Neuron (in vitro differentiated cells): ENCODE measurements around the gene SP7.
"Not testable (repeated sequence)": the region's sequence is repeated elsewhere in the genome, so short reads cannot be mapped to it uniquely, and the experiment has no call there.

Experiments used
- H2AFZ ChIP-seq: one replicate; pipeline ENCODE4 v1.6.1; 2013; ENCODE audit warnings: low read depth, mild to moderate bottlenecking, inconsistent platforms, low read length, moderate library complexity
- H3K27me3 ChIP-seq: one replicate; pipeline ENCODE4 v1.6.1; 2013; ENCODE audit warnings: low read length; ENCODE audit not compliant: insufficient read depth
- H3K36me3 ChIP-seq: one replicate; pipeline ENCODE4 v1.6.1; 2013; ENCODE audit warnings: low read length; ENCODE audit not compliant: insufficient read depth
- H3K4me1 ChIP-seq: one replicate; pipeline ENCODE4 v1.6.1; 2013; ENCODE audit warnings: low read length; ENCODE audit not compliant: insufficient read depth
- H3K4me3 ChIP-seq: 2 replicates; pipeline ENCODE4 v1.5.1; 2013; ENCODE audit warnings: mild to moderate bottlenecking, low read length, moderate library complexity
- H3K9me3 ChIP-seq: one replicate; pipeline ENCODE4 v1.6.1; 2013; ENCODE audit warnings: low read length

The SP7 gene

GRCh38 chr12:53365245-53365904 lies 29.2 kb upstream of the SP7 start:
- H3K27me3 ChIP-seq, result no peaks in the 10 kb centered on the region
- H3K4me3 ChIP-seq, result no peak overlapping the region
- no peaks in the 10 kb centered on the region for H3K36me3 ChIP-seq
- H2AFZ ChIP-seq, result no peak overlapping the region
- peaks cover 3% of the 10 kb centered on the region for H3K4me1 ChIP-seq
- no peaks in the 10 kb centered on the region for H3K9me3 ChIP-seq

- not testable (repeated sequence) for H2AFZ ChIP-seq, H3K36me3 ChIP-seq, H3K27me3 ChIP-seq, H3K4me3 ChIP-seq, H3K9me3 ChIP-seq, H3K4me1 ChIP-seq
These were observed 25.5 kb upstream of the SP7 start for GRCh38 chr12:53361638-53362037.

GRCh38 chr12:53358836-53359419 lies 22.8 kb upstream of the SP7 start:
- Histone ChIP-seq H3K27me3 (no peaks in the 10 kb centered on the region), H2AFZ (no peak overlapping the region), H3K4me1 (no peaks in the 10 kb centered on the region), H3K9me3 (no peaks in the 10 kb centered on the region), H3K4me3 (no peak overlapping the region), H3K36me3 (no peaks in the 10 kb centered on the region)

- no peaks in the 10 kb centered on the region for H3K27me3 ChIP-seq
- H3K36me3 ChIP-seq, result no peaks in the 10 kb centered on the region
- H3K4me1 ChIP-seq, result no peaks in the 10 kb centered on the region
- no peaks in the 10 kb centered on the region for H3K9me3 ChIP-seq
- H3K4me3 ChIP-seq, result no peak overlapping the region
- no peak overlapping the region for H2AFZ ChIP-seq
These were observed 19.0 kb upstream of the SP7 start for GRCh38 chr12:53355121-53355520.

- no peaks in the 10 kb centered on the region for H3K36me3 ChIP-seq
- H3K4me1 ChIP-seq, result no peaks in the 10 kb centered on the region
- no peak overlapping the region for H3K4me3 ChIP-seq
- H2AFZ ChIP-seq, result no peak overlapping the region
- no peaks in the 10 kb centered on the region for H3K27me3 ChIP-seq
- no peaks in the 10 kb centered on the region for H3K9me3 ChIP-seq
These were observed 17.1 kb upstream of the SP7 start for GRCh38 chr12:53353257-53353655.

- Histone ChIP-seq H3K9me3 (no peaks in the 10 kb centered on the region), H2AFZ (no peak overlapping the region), H3K4me3 (no peak overlapping the region), H3K36me3 (no peaks in the 10 kb centered on the region), H3K27me3 (no peaks in the 10 kb centered on the region), H3K4me1 (no peaks in the 10 kb centered on the region)
These were observed 16.4 kb upstream of the SP7 start for GRCh38 chr12:53352331-53353256.

- no peak overlapping the region for H2AFZ ChIP-seq
- H3K4me1 ChIP-seq, result peaks cover 5% of the 10 kb centered on the region
These were observed 11.8 kb upstream of the SP7 start for GRCh38 chr12:53347905-53348304.

GRCh38 chr12:53346491-53346890 lies 10.3 kb upstream of the SP7 start:
- no peaks in the 10 kb centered on the region for H3K36me3 ChIP-seq
- H3K9me3 ChIP-seq, result no peaks in the 10 kb centered on the region
- H2AFZ ChIP-seq, result no peak overlapping the region
- H3K27me3 ChIP-seq, result peaks cover 11% of the 10 kb centered on the region
- peaks cover 5% of the 10 kb centered on the region for H3K4me1 ChIP-seq
- no peak overlapping the region for H3K4me3 ChIP-seq

More at GRCh38 chr12:53347905-53348304, 11.8 kb upstream of the SP7 start:
- Histone ChIP-seq H3K36me3 (no peaks in the 10 kb centered on the region), H3K9me3 (no peaks in the 10 kb centered on the region), H3K27me3 (peaks cover 11% of the 10 kb centered on the region), H3K4me3 (no peak overlapping the region)

GRCh38 chr12:53345486-53346188 lies 9.5 kb upstream of the SP7 start:
- no peaks in the 10 kb centered on the region for H3K36me3 ChIP-seq
- H3K9me3 ChIP-seq, result no peaks in the 10 kb centered on the region
- H3K27me3 ChIP-seq, result peaks cover 16% of the 10 kb centered on the region
- H2AFZ ChIP-seq, result no peak overlapping the region
- H3K4me3 ChIP-seq, result peak overlapping the region; percentile 50
- H3K4me1 ChIP-seq, result peaks cover 5% of the 10 kb centered on the region

- Histone ChIP-seq H3K9me3 (no peaks in the 10 kb centered on the region), H3K4me1 (peaks cover 5% of the 10 kb centered on the region), H3K27me3 (peaks cover 18% of the 10 kb centered on the region), H2AFZ (peak overlapping the region; percentile 78), H3K4me3 (peak overlapping the region; percentile 50), H3K36me3 (no peaks in the 10 kb centered on the region)
These were observed 8.8 kb upstream of the SP7 start for GRCh38 chr12:53344824-53345485.

GRCh38 chr12:53344487-53344823 lies 8.3 kb upstream of the SP7 start:
- Histone ChIP-seq H3K4me3 (peak overlapping the region; percentile 50), H3K9me3 (no peaks in the 10 kb centered on the region), H3K27me3 (peaks cover 18% of the 10 kb centered on the region), H2AFZ (peak overlapping the region; percentile 78), H3K4me1 (peaks cover 5% of the 10 kb centered on the region), H3K36me3 (no peaks in the 10 kb centered on the region)

- H3K4me1 ChIP-seq, result peaks cover 5% of the 10 kb centered on the region
- no peak overlapping the region for H2AFZ ChIP-seq
- no peaks in the 10 kb centered on the region for H3K36me3 ChIP-seq
- no peaks in the 10 kb centered on the region for H3K9me3 ChIP-seq
- H3K4me3 ChIP-seq, result no peak overlapping the region
- peaks cover 18% of the 10 kb centered on the region for H3K27me3 ChIP-seq
These were observed 7.8 kb upstream of the SP7 start for GRCh38 chr12:53343969-53344368.
